ENCODE measurements around the gene NEMP2.
"Not testable (repeated sequence)": the region's sequence is repeated elsewhere in the genome, so short reads cannot be mapped to it uniquely, and the experiment has no call there.

Gene NEMP2

DNA sequence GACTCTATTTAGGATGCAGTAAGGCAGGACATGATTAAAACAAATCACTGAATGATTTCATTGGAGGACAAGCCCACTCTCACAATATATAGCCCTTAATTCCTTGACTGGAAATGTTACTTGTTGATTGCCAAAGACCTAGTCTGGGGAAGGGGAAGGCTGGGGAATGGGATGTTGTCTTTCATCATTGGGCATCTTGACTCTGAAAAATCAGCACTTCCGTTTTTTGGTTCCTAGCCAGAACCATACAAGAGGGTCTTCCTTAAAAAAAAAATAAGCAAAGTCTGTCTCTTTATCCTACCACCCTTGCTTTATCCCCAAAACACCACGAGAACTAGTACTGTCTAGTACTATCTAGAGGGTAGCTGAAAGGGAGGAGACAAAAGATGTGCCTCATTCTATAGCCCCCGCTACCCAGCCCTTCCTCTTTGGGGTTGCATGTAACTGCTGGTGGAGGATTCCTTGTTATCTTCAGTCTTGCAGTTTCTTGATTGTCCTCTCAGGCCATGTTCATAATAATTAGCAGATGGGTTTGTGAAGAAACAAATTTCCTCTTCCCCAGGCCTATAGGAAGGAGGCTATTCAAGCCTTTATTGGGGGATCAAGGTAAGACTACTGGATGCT, 55.8 kb downstream of the NEMP2 start:
- Histone ChIP-seq H3K4me1 (ENCODE audit: control insufficient read depth, insufficient read depth, low read length, poor library complexity, severe bottlenecking) (no peaks in the 10 kb centered on the region), H3K36me3 (ENCODE audit: control insufficient read depth, insufficient read depth, low read length) (no peaks in the 10 kb centered on the region), H3K27me3 (replicated peaks; ENCODE audit: control insufficient read depth, insufficient read depth, low read length, poor library complexity, severe bottlenecking) (no peaks in the 10 kb centered on the region), H3K9me3 (ENCODE audit: control insufficient read depth, low read length) (no peaks in the 10 kb centered on the region), H3K27ac (ENCODE audit: insufficient read depth, low read length, poor library complexity, severe bottlenecking) (no peak overlapping the region), H3K4me3 (ENCODE audit: insufficient read depth, low read depth, low read length, poor library complexity, severe bottlenecking) (no peak overlapping the region)
- no peak for DNase-seq

DNA sequence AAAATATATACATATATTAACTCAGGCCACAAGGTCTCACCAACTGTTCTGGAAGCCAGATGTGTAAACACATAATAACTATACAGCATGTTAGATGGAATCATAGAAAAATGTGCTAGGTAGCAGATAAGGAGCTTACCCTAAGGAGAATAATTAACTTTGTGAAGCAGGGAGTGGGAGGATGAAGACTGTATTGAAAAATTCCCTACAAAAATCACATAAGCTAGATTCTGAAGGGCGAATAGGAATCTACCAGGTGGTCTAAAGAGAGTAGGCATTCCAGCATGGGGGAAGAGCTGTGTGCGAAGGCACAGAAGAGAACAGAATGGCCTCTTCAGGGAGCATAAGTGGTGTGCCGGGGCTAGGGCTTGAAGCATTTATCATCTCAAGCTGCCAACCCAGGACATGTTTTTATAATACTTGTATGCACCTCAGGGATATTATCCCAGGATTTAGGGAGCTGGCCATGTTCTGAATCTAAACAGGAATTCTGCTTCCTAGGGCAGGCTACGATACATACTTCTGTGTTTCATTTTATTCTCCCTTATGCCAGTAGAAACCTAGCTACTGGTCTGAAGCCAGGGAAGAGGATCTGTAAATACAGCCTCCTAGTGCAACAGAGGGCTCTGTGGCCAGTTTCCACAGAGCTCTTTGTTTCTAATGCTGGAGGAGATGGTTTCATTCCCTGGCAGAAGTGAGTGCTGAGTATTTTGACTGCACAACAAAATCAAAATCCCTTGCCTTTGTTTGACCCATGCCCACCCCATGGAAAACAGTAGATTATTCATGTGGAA, 56.7 kb downstream of the NEMP2 start:
- Histone ChIP-seq H3K27me3 (replicated peaks; ENCODE audit: control insufficient read depth, insufficient read depth, low read length, poor library complexity, severe bottlenecking) (no peaks in the 10 kb centered on the region), H3K27ac (ENCODE audit: insufficient read depth, low read length, poor library complexity, severe bottlenecking) (no peak overlapping the region)
- no peak for DNase-seq

DNA sequence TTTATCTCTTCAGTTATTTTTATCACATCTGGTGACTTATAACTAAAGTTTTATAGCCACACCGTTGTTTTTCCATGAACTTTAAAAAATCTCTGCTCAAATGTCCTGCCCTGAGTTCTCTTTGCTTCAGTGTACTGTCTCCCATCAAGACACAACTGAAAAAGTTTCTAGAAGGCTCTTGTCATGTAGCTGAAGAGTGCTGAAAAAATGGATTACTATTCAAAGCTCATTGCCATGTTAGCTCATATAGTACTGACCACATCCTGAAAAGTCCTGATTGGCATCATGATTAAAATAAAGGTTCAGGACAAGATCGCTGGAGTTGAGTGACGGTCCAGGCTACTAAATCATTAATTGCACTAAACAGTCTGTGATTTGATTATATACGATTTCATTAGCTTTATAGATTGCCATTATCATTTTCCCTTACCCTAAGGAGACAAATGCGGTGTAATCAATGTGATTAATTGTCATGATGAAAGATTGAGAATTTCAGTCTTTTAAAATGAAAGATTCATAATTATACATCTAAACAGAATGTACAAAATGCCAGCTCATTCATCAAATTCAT, 64.2 kb downstream of the NEMP2 start:
- Histone ChIP-seq H3K4me3 (ENCODE audit: insufficient read depth, low read depth, low read length, poor library complexity, severe bottlenecking) (no peak overlapping the region), H3K27ac (ENCODE audit: insufficient read depth, low read length, poor library complexity, severe bottlenecking) (no peak overlapping the region), H3K27me3 (replicated peaks; ENCODE audit: control insufficient read depth, insufficient read depth, low read length, poor library complexity, severe bottlenecking) (no peaks in the 10 kb centered on the region), H3K4me1 (ENCODE audit: control insufficient read depth, insufficient read depth, low read length, poor library complexity, severe bottlenecking) (no peaks in the 10 kb centered on the region), H3K36me3 (ENCODE audit: control insufficient read depth, insufficient read depth, low read length) (peaks cover 3% of the 10 kb centered on the region), H3K9me3 (ENCODE audit: control insufficient read depth, low read length) (no peaks in the 10 kb centered on the region)
- DNase-seq: no peak

More for the DNA sequence above, 56.7 kb downstream of the NEMP2 start:
- no peaks in the 10 kb centered on the region for H3K9me3 ChIP-seq (ENCODE audit: control insufficient read depth, low read length)
- no peaks in the 10 kb centered on the region for H3K36me3 ChIP-seq (ENCODE audit: control insufficient read depth, insufficient read depth, low read length)
- no peaks in the 10 kb centered on the region for H3K4me1 ChIP-seq (ENCODE audit: control insufficient read depth, insufficient read depth, low read length, poor library complexity, severe bottlenecking)
- H3K4me3 ChIP-seq (ENCODE audit: insufficient read depth, low read depth, low read length, poor library complexity, severe bottlenecking): no peak overlapping the region

DNA sequence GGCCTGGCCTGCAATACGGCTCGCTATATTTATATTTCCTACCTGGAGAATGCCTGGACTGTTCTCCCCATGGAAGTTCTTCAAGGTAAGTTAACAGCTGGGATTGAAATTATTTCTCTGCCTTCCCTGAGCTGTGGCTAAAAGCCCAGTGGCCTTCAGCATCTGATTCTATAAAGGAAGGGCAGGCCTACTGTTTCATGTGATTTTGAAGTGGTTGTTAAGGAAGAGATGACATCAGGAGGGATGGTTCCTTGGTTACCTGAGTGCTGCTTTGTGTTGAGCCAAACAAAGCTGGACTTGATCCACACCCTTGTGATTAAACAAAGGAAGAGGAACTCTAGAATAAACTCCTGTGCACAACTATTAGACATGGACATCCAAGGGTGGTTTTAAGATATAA, 64.8 kb downstream of the NEMP2 start:
- Histone ChIP-seq H3K4me1 (ENCODE audit: control insufficient read depth, insufficient read depth, low read length, poor library complexity, severe bottlenecking) (no peaks in the 10 kb centered on the region), H3K4me3 (ENCODE audit: insufficient read depth, low read depth, low read length, poor library complexity, severe bottlenecking) (no peak overlapping the region), H3K27ac (ENCODE audit: insufficient read depth, low read length, poor library complexity, severe bottlenecking) (no peak overlapping the region), H3K27me3 (replicated peaks; ENCODE audit: control insufficient read depth, insufficient read depth, low read length, poor library complexity, severe bottlenecking) (no peaks in the 10 kb centered on the region), H3K36me3 (ENCODE audit: control insufficient read depth, insufficient read depth, low read length) (peaks cover 3% of the 10 kb centered on the region), H3K9me3 (ENCODE audit: control insufficient read depth, low read length) (no peaks in the 10 kb centered on the region)
- no peak for DNase-seq

DNA sequence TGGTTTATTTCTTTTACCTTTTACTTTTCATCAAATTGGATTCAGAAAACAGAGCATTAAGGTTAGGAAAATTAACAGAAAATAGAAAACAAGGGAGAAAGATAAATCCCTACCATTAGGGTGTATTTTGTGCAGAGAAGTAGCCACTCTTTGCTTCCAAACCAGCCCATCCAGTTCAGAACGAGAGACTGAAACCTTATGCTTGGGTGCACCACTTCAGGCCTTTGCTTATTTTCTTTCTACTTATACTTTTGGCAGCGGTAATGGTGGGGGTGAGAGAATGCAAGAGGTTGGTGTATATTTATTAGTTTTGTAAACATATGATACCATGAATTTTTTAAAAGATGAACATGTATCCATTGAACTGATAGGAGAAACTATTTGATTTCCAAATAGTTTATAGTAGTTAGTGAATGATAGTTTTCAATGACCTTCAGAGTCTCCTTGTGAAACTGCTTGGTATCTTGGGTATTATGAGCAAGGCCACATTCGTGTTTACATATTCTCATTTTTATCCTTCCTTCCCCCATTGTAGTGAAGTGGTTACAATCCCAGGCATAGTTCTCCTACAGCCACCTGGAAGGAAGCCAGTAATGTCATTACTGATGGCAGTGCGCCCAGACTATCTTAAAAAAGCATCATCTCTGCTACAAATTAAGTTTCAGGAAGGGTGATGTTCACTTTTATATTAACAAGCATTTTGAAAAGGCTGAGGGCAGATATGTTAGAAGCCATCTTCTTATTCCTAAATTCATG, 65.5 kb downstream of the NEMP2 start:
- H3K27ac ChIP-seq (ENCODE audit: insufficient read depth, low read length, poor library complexity, severe bottlenecking): no peak overlapping the region

DNA sequence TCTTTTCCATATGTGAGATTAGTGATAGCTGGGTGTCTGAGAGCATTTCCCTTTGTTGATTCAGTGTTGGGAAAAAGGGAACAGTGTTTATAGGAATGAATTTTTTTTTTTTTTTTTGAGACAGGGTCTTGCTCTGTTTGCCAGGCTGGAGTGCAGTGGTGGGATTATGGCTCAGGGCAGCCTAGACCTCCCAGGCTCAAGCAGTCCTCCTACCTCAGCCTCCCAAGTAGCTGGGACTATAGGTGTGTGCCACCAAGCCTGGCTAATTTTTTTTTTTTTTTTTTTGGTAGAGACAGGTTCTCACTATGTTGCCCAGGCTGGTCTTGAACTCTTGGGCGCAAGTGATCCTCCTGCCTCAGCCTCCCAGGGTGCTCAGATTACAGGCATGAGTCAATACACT, 66.2 kb downstream of the NEMP2 start:
- not testable (repeated sequence) for H3K27ac ChIP-seq (ENCODE audit: insufficient read depth, low read length, poor library complexity, severe bottlenecking); DNase-seq; H3K27me3 ChIP-seq (replicated peaks; ENCODE audit: control insufficient read depth, insufficient read depth, low read length, poor library complexity, severe bottlenecking)

More for the DNA sequence above, 65.5 kb downstream of the NEMP2 start:
- H3K36me3 ChIP-seq (ENCODE audit: control insufficient read depth, insufficient read depth, low read length): peaks cover 3% of the 10 kb centered on the region
- no peaks in the 10 kb centered on the region for H3K9me3 ChIP-seq (ENCODE audit: control insufficient read depth, low read length)
- H3K27me3 ChIP-seq (replicated peaks; ENCODE audit: control insufficient read depth, insufficient read depth, low read length, poor library complexity, severe bottlenecking): no peaks in the 10 kb centered on the region
- H3K4me3 ChIP-seq (ENCODE audit: insufficient read depth, low read depth, low read length, poor library complexity, severe bottlenecking): no peak overlapping the region
- H3K4me1 ChIP-seq (ENCODE audit: control insufficient read depth, insufficient read depth, low read length, poor library complexity, severe bottlenecking): no peaks in the 10 kb centered on the region
- DNase-seq: no peak

DNA sequence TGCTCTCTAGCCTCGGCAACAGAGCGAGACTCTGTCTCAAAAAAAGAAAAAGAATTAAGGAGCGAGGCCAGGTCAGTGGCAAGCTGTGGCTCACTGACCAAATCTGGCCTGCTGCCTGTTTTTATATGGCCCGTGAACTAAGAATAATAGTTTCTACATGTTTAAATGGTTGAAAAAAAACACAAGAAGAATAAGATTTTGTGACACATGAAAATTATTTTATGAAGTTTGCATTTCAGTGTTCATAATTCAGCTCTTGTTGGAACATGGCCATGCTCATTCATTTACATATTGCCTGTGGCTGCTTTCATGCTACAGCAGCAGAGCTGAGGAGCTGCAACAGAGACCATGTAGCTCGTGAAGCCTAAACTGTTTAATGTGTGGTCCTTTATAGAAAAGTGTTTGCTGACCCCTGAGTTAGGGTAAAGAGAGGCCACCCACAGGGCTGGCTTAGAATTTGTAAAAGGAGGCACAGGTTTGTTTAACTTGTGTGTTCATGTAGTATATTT, 66.9 kb downstream of the NEMP2 start:
- Histone ChIP-seq H3K27ac (ENCODE audit: insufficient read depth, low read length, poor library complexity, severe bottlenecking) (no peak overlapping the region), H3K4me1 (ENCODE audit: control insufficient read depth, insufficient read depth, low read length, poor library complexity, severe bottlenecking) (no peaks in the 10 kb centered on the region), H3K27me3 (replicated peaks; ENCODE audit: control insufficient read depth, insufficient read depth, low read length, poor library complexity, severe bottlenecking) (no peaks in the 10 kb centered on the region), H3K4me3 (ENCODE audit: insufficient read depth, low read depth, low read length, poor library complexity, severe bottlenecking) (no peak overlapping the region), H3K36me3 (ENCODE audit: control insufficient read depth, insufficient read depth, low read length) (peaks cover 3% of the 10 kb centered on the region), H3K9me3 (ENCODE audit: control insufficient read depth, low read length) (no peaks in the 10 kb centered on the region)
- no peak for DNase-seq

More for the DNA sequence above, 66.2 kb downstream of the NEMP2 start:
- H3K36me3 ChIP-seq (ENCODE audit: control insufficient read depth, insufficient read depth, low read length); H3K4me3 ChIP-seq (ENCODE audit: insufficient read depth, low read depth, low read length, poor library complexity, severe bottlenecking); H3K9me3 ChIP-seq (ENCODE audit: control insufficient read depth, low read length); H3K4me1 ChIP-seq (ENCODE audit: control insufficient read depth, insufficient read depth, low read length, poor library complexity, severe bottlenecking): not testable (repeated sequence)

DNA sequence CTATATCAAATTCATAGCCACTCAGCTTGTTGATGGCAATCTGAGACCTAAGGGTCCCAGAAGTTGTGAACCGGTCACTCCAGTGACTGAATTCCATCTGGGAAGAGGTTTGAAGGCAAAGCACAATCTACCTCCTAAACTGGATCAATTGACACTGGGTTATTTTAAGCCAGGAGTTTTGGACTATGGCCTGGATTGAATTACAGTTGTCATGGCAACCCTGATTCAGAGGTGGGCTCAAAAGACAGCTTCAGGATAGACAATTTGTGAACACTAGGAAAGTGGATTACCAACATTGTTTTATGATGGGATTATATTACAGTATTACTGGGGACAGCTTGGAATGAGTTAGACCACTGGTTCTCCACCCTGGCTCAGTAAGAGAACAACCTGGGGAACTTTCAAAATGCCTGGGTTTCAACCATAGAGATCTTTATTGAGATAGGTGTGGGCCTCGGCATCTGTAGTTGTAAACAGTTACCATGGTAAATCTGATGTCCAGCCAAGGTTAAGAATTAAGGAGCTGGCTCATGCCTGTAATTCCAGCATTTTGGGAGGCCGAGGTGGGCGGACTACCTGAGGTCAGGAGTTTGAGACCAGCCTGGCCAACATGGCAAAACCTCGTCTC, 67.6 kb downstream of the NEMP2 start:
- H3K4me3 ChIP-seq (ENCODE audit: insufficient read depth, low read depth, low read length, poor library complexity, severe bottlenecking): no peak overlapping the region
- DNase-seq: no peak
- H3K36me3 ChIP-seq (ENCODE audit: control insufficient read depth, insufficient read depth, low read length): peaks cover 3% of the 10 kb centered on the region
- H3K27ac ChIP-seq (ENCODE audit: insufficient read depth, low read length, poor library complexity, severe bottlenecking): no peak overlapping the region
- H3K27me3 ChIP-seq (replicated peaks; ENCODE audit: control insufficient read depth, insufficient read depth, low read length, poor library complexity, severe bottlenecking): no peaks in the 10 kb centered on the region
- no peaks in the 10 kb centered on the region for H3K4me1 ChIP-seq (ENCODE audit: control insufficient read depth, insufficient read depth, low read length, poor library complexity, severe bottlenecking)
- H3K9me3 ChIP-seq (ENCODE audit: control insufficient read depth, low read length): no peaks in the 10 kb centered on the region

DNA sequence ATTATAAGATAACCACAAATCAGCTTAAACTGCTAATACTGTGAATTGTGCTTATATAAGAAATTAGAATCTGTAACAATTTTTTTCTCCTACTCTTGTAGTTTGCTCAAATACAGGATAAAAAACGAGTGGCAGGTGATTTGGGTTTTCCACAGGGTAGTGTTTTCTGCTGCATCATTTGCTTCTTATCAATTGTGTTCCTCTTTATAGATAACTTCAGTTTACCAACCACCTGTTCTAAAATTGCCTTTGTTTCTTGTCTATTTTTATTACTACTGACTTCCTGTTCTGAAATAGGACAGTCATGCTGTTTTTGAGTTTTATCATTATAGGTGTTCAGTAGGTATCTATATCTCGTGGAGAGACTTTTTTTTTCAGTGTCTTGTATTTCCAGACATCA, 69.5 kb downstream of the NEMP2 start:
- no peak for DNase-seq
- peaks cover 3% of the 10 kb centered on the region for H3K36me3 ChIP-seq (ENCODE audit: control insufficient read depth, insufficient read depth, low read length)
- no peak overlapping the region for H3K27ac ChIP-seq (ENCODE audit: insufficient read depth, low read length, poor library complexity, severe bottlenecking)
- H3K4me1 ChIP-seq (ENCODE audit: control insufficient read depth, insufficient read depth, low read length, poor library complexity, severe bottlenecking): no peaks in the 10 kb centered on the region
- no peaks in the 10 kb centered on the region for H3K9me3 ChIP-seq (ENCODE audit: control insufficient read depth, low read length)
- no peak overlapping the region for H3K4me3 ChIP-seq (ENCODE audit: insufficient read depth, low read depth, low read length, poor library complexity, severe bottlenecking)
- H3K27me3 ChIP-seq (replicated peaks; ENCODE audit: control insufficient read depth, insufficient read depth, low read length, poor library complexity, severe bottlenecking): no peaks in the 10 kb centered on the region
